ENCODE data around the gene SLX4IP. TPM values are rescaled to one million over a fixed set of nuclear protein-coding genes. Genes with fewer than 3 reads are reported as not detected.

Gene SLX4IP
- total and polyA plus RNA-seq, 5 donors from 2014 or later = 1.5 to 4.1 (median 2.4) TPM

DNA sequence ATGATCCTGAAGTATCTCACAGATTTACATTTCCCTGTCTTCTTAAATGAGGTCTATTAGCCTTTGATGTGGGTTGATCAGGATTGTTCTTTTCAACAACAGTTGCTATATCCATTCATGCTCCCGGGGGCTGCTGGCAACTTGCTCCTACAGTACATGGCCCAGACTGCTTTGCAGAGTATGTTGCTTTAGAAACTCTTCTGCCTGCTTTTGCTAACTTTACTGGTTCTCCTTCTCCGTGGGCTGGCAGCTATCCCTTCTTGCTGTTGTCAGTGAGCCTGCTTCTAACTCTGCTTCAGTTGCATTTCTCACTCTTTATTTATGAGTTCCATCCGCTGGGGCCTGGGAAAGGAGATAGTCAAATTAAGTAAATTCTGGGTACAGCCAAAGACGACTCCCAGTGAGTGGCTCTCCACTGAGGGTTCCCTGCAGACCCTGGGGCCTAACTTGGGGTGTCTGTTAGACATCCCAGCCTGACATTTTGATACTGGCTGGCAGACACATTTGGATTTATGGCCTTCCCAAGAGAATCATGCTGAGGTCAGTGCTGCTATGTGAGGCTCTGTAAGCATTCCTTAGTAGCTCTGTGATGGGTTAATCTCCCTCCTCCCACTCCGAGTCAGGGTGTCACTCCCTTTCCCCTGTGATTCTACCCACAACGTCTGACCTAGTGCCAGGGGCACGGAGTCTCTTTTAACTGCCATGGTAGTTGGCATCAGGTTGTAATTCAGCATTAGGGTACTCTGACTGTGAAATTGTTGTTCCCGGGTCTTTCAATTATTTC, 73.6 kb downstream of the SLX4IP start:
- Mint-ChIP-seq H3K36me3 (no peaks in the 10 kb centered on the region), H3K27me3 (peaks cover 2% of the 10 kb centered on the region), H3K4me3 (no peak overlapping the region), H3K27ac (no peak overlapping the region), H3K4me1 (peaks cover 7 to 32% (median 21%) of the 10 kb centered on the region in 4 donors), H3K9me3 (peaks cover 0 to under 1% (median 0%) of the 10 kb centered on the region in 7 donors)
- DNase-seq = no peak
- Histone ChIP-seq H3K27ac (ENCODE audit: insufficient read depth, low read length, poor library complexity, severe bottlenecking) (no peak overlapping the region), H3K36me3 (ENCODE audit: control insufficient read depth, insufficient read depth, low read length) (no peaks in the 10 kb centered on the region), H3K9me3 (ENCODE audit: control insufficient read depth in 2 of 2, low read length in 2 of 2) (no peaks in the 10 kb centered on the region), H3K27me3 (ENCODE audit: control insufficient read depth, insufficient read depth, low read length) (no peaks in the 10 kb centered on the region), H3K4me3 (ENCODE audit: low read depth, low read length) (no peak overlapping the region), H3K4me1 (ENCODE audit: control insufficient read depth, insufficient read depth, low read length, poor library complexity, severe bottlenecking) (peaks cover 14% of the 10 kb centered on the region)
- ATAC-seq (ENCODE audit: low read depth in 2 of 2) = no peak

DNA sequence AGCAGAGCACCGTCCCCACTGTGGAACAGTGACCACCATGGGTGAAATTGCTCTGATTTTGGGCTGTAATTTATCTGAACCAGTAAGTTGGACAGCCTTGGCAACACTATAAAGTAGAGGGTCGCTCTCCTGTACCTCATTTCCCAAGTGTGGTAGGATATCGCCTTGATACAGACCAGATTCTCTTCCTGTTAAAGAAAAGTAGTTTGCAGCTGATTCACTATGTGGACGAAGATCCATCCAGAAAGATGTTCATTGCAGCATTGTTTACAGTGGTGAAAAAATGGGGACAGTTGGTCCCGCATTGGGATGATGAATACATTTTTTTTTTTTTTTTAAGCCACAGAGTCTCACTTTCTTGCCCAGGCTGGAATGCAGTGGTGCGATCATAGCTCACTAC, 74.3 kb downstream of the SLX4IP start:
- no peaks in the 10 kb centered on the region for H3K9me3 ChIP-seq (ENCODE audit: control insufficient read depth in 2 of 2, low read length in 2 of 2)
- H3K4me3 Mint-ChIP-seq = no peak overlapping the region
- ATAC-seq (ENCODE audit: low read depth in 2 of 2) = no peak
- H3K9me3 Mint-ChIP-seq = no peaks in the 10 kb centered on the region
- no peaks in the 10 kb centered on the region for H3K27me3 Mint-ChIP-seq
- H3K27me3 ChIP-seq (ENCODE audit: control insufficient read depth, insufficient read depth, low read length) = no peaks in the 10 kb centered on the region
- DNase-seq = no peak
- no peak overlapping the region for H3K4me3 ChIP-seq (ENCODE audit: low read depth, low read length)
- peaks cover 11 to 34% (median 20%) of the 10 kb centered on the region in 4 donors for H3K4me1 Mint-ChIP-seq
- H3K4me1 ChIP-seq (ENCODE audit: control insufficient read depth, insufficient read depth, low read length, poor library complexity, severe bottlenecking) = peaks cover 21% of the 10 kb centered on the region
- no peak overlapping the region for H3K27ac Mint-ChIP-seq
- no peaks in the 10 kb centered on the region for H3K36me3 ChIP-seq (ENCODE audit: control insufficient read depth, insufficient read depth, low read length)
- no peak overlapping the region for H3K27ac ChIP-seq (ENCODE audit: insufficient read depth, low read length, poor library complexity, severe bottlenecking)
- H3K36me3 Mint-ChIP-seq = no peaks in the 10 kb centered on the region

GRCh38 chr20:10510216-10510615, 75.1 kb downstream of the SLX4IP start:
- H3K4me1 ChIP-seq (ENCODE audit: control insufficient read depth, insufficient read depth, low read length, poor library complexity, severe bottlenecking) = peaks cover 21% of the 10 kb centered on the region
- H3K36me3 ChIP-seq (ENCODE audit: control insufficient read depth, insufficient read depth, low read length) = no peaks in the 10 kb centered on the region
- H3K27me3 ChIP-seq (ENCODE audit: control insufficient read depth, insufficient read depth, low read length) = no peaks in the 10 kb centered on the region
- Mint-ChIP-seq H3K36me3 (peaks cover 3% of the 10 kb centered on the region), H3K4me3 (no peak overlapping the region), H3K27me3 (no peaks in the 10 kb centered on the region), H3K4me1 (peaks cover 15 to 37% (median 25%) of the 10 kb centered on the region in 4 donors), H3K27ac (no peak overlapping the region), H3K9me3 (no peaks in the 10 kb centered on the region)
- no peaks in the 10 kb centered on the region for H3K9me3 ChIP-seq (ENCODE audit: control insufficient read depth in 2 of 2, low read length in 2 of 2)
- ATAC-seq (ENCODE audit: low read depth in 2 of 2) (no peak), DNase-seq (no peak)
- no peak overlapping the region for H3K27ac ChIP-seq (ENCODE audit: insufficient read depth, low read length, poor library complexity, severe bottlenecking)
- no peak overlapping the region for H3K4me3 ChIP-seq (ENCODE audit: low read depth, low read length)

DNA sequence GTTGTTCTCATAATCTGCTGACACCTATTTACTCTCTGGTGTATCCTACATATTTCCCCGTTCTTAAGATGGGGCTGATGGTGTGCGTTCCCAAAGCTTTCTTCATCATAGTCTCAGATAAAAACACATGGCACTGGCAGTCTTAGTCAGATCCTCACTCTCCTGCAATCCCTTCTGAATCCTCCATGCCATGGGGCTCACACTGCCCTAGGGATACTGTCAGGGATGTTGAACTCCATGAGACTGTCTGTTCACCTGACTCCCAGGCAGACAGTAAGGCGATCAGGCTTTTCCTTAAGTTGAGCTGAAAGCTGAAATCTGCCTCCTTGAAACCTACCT, 76.0 kb downstream of the SLX4IP start:
- no peak for ATAC-seq (ENCODE audit: low read depth in 2 of 2)
- Mint-ChIP-seq H3K4me1 (peaks cover 15 to 38% (median 31%) of the 10 kb centered on the region in 4 donors), H3K4me3 (peak overlapping the region in 3 of 4 donors; percentile 49 to 70 (median 51)), H3K27ac (peak overlapping the region; percentile 20 to 91 (median 62)), H3K36me3 (peaks cover 3% of the 10 kb centered on the region), H3K9me3 (no peaks in the 10 kb centered on the region), H3K27me3 (no peaks in the 10 kb centered on the region)
- Histone ChIP-seq H3K27ac (ENCODE audit: insufficient read depth, low read length, poor library complexity, severe bottlenecking) (no peak overlapping the region), H3K4me1 (ENCODE audit: control insufficient read depth, insufficient read depth, low read length, poor library complexity, severe bottlenecking) (peaks cover 21% of the 10 kb centered on the region), H3K4me3 (ENCODE audit: low read depth, low read length) (peak overlapping the region; percentile 18), H3K9me3 (ENCODE audit: control insufficient read depth in 2 of 2, low read length in 2 of 2) (no peaks in the 10 kb centered on the region), H3K36me3 (ENCODE audit: control insufficient read depth, insufficient read depth, low read length) (no peaks in the 10 kb centered on the region), H3K27me3 (ENCODE audit: control insufficient read depth, insufficient read depth, low read length) (no peaks in the 10 kb centered on the region)
- no peak for DNase-seq

DNA sequence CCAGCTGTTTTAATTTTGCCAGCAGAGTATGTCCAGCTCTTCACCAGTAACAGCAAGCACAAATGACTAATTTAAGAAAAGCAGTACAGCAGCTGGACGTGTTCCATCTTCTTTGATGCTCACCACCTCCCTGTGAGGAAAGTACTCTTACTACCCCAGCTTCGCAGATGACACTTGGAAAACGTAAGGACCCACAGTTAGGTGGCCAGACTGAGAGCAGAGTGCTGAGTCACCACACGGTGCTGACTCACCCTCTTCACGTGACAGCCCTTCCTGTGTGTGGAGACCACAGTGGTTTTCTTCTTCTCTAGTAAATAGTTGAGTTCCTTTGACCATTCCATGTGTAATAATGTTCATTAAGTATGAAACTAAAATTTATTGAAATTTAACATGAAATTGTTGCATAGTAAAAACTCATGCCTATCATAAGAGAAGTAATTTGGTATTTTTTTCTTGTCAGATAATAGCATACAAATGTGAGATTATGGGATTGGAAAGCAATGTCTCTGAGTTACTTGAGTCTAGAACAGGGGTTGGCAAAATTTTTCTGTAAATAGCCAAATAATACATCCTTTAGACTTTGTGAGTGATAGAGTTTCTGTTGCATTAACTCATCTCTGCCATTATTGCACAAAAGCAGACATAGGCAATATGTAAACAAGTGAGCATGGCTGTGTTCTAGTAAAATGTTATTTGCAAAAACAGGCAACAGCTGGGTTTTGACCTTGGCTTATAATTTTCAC, 76.6 kb downstream of the SLX4IP start:
- Histone ChIP-seq H3K36me3 (ENCODE audit: control insufficient read depth, insufficient read depth, low read length) (no peaks in the 10 kb centered on the region), H3K27me3 (ENCODE audit: control insufficient read depth, insufficient read depth, low read length) (no peaks in the 10 kb centered on the region), H3K4me3 (ENCODE audit: low read depth, low read length) (peak overlapping the region; percentile 18), H3K27ac (ENCODE audit: insufficient read depth, low read length, poor library complexity, severe bottlenecking) (no peak overlapping the region), H3K4me1 (ENCODE audit: control insufficient read depth, insufficient read depth, low read length, poor library complexity, severe bottlenecking) (peaks cover 21% of the 10 kb centered on the region), H3K9me3 (ENCODE audit: control insufficient read depth in 2 of 2, low read length in 2 of 2) (no peaks in the 10 kb centered on the region)
- ATAC-seq (ENCODE audit: low read depth in 2 of 2) (peak; percentile 96 to 98), DNase-seq (peak; percentile 38 to 86 (median 50))
- Mint-ChIP-seq H3K27ac (peak overlapping the region; percentile 20 to 91 (median 62)), H3K9me3 (no peaks in the 10 kb centered on the region), H3K36me3 (peaks cover 3% of the 10 kb centered on the region), H3K4me1 (peaks cover 15 to 36% (median 35%) of the 10 kb centered on the region in 4 donors), H3K27me3 (no peaks in the 10 kb centered on the region), H3K4me3 (peak overlapping the region in 3 of 4 donors; percentile 49 to 70 (median 51))

DNA sequence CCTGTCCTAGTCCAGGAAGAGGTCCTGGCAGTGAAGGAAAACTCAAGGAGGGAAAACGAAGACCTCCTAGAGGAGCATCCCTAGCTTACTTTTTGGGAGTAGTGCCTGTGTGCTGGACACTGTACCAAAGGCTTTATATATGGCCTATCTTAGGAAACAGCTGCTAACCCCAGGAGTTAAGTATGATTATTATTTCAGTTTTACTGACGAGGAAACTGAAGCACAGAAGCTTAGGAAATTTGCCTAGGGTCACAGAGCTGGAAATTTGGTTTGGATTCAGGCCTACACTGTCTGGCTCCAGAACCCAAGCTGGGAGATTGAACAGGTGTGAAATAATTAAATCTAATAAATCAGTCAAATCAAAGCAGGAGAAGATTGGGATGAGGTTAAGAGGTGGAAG, 78.0 kb downstream of the SLX4IP start:
- Histone ChIP-seq H3K27ac (ENCODE audit: insufficient read depth, low read length, poor library complexity, severe bottlenecking) (no peak overlapping the region), H3K36me3 (ENCODE audit: control insufficient read depth, insufficient read depth, low read length) (no peaks in the 10 kb centered on the region), H3K27me3 (ENCODE audit: control insufficient read depth, insufficient read depth, low read length) (no peaks in the 10 kb centered on the region), H3K9me3 (ENCODE audit: control insufficient read depth in 2 of 2, low read length in 2 of 2) (no peaks in the 10 kb centered on the region), H3K4me1 (ENCODE audit: control insufficient read depth, insufficient read depth, low read length, poor library complexity, severe bottlenecking) (peaks cover 21% of the 10 kb centered on the region), H3K4me3 (ENCODE audit: low read depth, low read length) (no peak overlapping the region)
- H3K4me1 Mint-ChIP-seq = peaks cover 15 to 41% (median 38%) of the 10 kb centered on the region in 4 donors
- DNase-seq = no peak
- no peaks in the 10 kb centered on the region for H3K9me3 Mint-ChIP-seq
- H3K36me3 Mint-ChIP-seq = peaks cover 3% of the 10 kb centered on the region
- ATAC-seq (ENCODE audit: low read depth in 2 of 2) = no peak
- H3K4me3 Mint-ChIP-seq = no peak overlapping the region
- H3K27ac Mint-ChIP-seq = no peak overlapping the region
- no peaks in the 10 kb centered on the region for H3K27me3 Mint-ChIP-seq

GRCh38 chr20:10513931-10514575, 78.9 kb downstream of the SLX4IP start:
- no peaks in the 10 kb centered on the region for H3K9me3 Mint-ChIP-seq

More at GRCh38 chr20:10513931-10514575, 78.9 kb downstream of the SLX4IP start:
- ATAC-seq (ENCODE audit: low read depth in 2 of 2) = no peak
- no peak for DNase-seq
- Histone ChIP-seq H3K9me3 (ENCODE audit: control insufficient read depth in 2 of 2, low read length in 2 of 2) (no peaks in the 10 kb centered on the region), H3K4me1 (ENCODE audit: control insufficient read depth, insufficient read depth, low read length, poor library complexity, severe bottlenecking) (peaks cover 21% of the 10 kb centered on the region), H3K4me3 (ENCODE audit: low read depth, low read length) (no peak overlapping the region), H3K27ac (ENCODE audit: insufficient read depth, low read length, poor library complexity, severe bottlenecking) (no peak overlapping the region), H3K36me3 (ENCODE audit: control insufficient read depth, insufficient read depth, low read length) (no peaks in the 10 kb centered on the region), H3K27me3 (ENCODE audit: control insufficient read depth, insufficient read depth, low read length) (no peaks in the 10 kb centered on the region)
- H3K4me1 Mint-ChIP-seq = peaks cover 15 to 43% (median 34%) of the 10 kb centered on the region in 4 donors
- H3K36me3 Mint-ChIP-seq = peaks cover 3% of the 10 kb centered on the region
- H3K4me3 Mint-ChIP-seq = peak overlapping the region in 1 of 4 donors; percentile 43
- H3K27ac Mint-ChIP-seq = peak overlapping the region in 1 of 3 donors; percentile 33
- H3K27me3 Mint-ChIP-seq = no peaks in the 10 kb centered on the region

Measured in CD4-positive, CD25-positive, alpha-beta regulatory T cell (primary cell).